ENCODE results near the gene ROBO1.
A peak's percentile ranks its signal among the peaks of the same experiment; 100 is the strongest.

The ROBO1 gene

GRCh38 chr3:79344876-79345871 lies 422.6 kb downstream of the ROBO1 start:
- no peak overlapping the region for H3K4me3 ChIP-seq (ENCODE audit: low read length)
- no peaks in the 10 kb centered on the region for H3F3A ChIP-seq (ENCODE audit: insufficient read depth, low read length)
- H3K4me2 ChIP-seq (ENCODE audit: low read depth, low read length): no peak overlapping the region
- no peak for TF ChIP-seq EZH2phosphoT487 (IDR thresholded peaks at IDR 0.05; ENCODE audit: low read length)
- TF ChIP-seq CTCF (IDR thresholded peaks at IDR 0.05; ENCODE audit: low read length): no peak
- TF ChIP-seq EZH2 (optimal IDR thresholded peaks at IDR 0.05; ENCODE audit: low read depth, low read length): no peak
- H3K36me3 ChIP-seq (replicated peaks; ENCODE audit: insufficient read depth, low read length): no peaks in the 10 kb centered on the region
- no peaks in the 10 kb centered on the region for H3K4me1 ChIP-seq (ENCODE audit: low read length)
- H3K9me2 ChIP-seq (replicated peaks; ENCODE audit: insufficient read depth, low read length): no peaks in the 10 kb centered on the region
- H3K9ac ChIP-seq (ENCODE audit: low read length): no peak overlapping the region
- H3K79me2 ChIP-seq (ENCODE audit: low read length): no peaks in the 10 kb centered on the region
- no peaks in the 10 kb centered on the region for H4K20me1 ChIP-seq (ENCODE audit: insufficient read depth, low read length)
- H2AFZ ChIP-seq (ENCODE audit: low read length): no peak overlapping the region
- H3K9me3 ChIP-seq (replicated peaks; ENCODE audit: insufficient read depth, low read length): no peaks in the 10 kb centered on the region
- DNase-seq: peak; percentile 25
- no peaks in the 10 kb centered on the region for H3K27me3 ChIP-seq (replicated peaks; ENCODE audit: insufficient read depth, low read length)
- no peak overlapping the region for H3K27ac ChIP-seq (ENCODE audit: low read length)

GRCh38 chr3:79341961-79342360 lies 425.8 kb downstream of the ROBO1 start:
- Histone ChIP-seq H3K9me3 (replicated peaks; ENCODE audit: insufficient read depth, low read length) (no peaks in the 10 kb centered on the region; the same call in 1 of the 2 replicates), H3K79me2 (ENCODE audit: low read length) (no peaks in the 10 kb centered on the region), H3K4me2 (ENCODE audit: low read depth, low read length) (no peak overlapping the region), H3K9ac (ENCODE audit: low read length) (no peak overlapping the region), H3K9me2 (replicated peaks; ENCODE audit: insufficient read depth, low read length) (no peaks in the 10 kb centered on the region), H3K27me3 (replicated peaks; ENCODE audit: insufficient read depth, low read length) (no peaks in the 10 kb centered on the region), H4K20me1 (ENCODE audit: insufficient read depth, low read length) (no peaks in the 10 kb centered on the region), H3K4me3 (ENCODE audit: low read length) (no peak overlapping the region), H3K4me1 (ENCODE audit: low read length) (no peaks in the 10 kb centered on the region), H3K27ac (ENCODE audit: low read length) (no peak overlapping the region), H3K36me3 (replicated peaks; ENCODE audit: insufficient read depth, low read length) (no peaks in the 10 kb centered on the region), H3F3A (ENCODE audit: insufficient read depth, low read length) (no peaks in the 10 kb centered on the region), H2AFZ (ENCODE audit: low read length) (no peak overlapping the region)
- TF ChIP-seq EZH2phosphoT487 (IDR thresholded peaks at IDR 0.05; ENCODE audit: low read length) (no peak), CTCF (IDR thresholded peaks at IDR 0.05; ENCODE audit: low read length) (no peak), EZH2 (optimal IDR thresholded peaks at IDR 0.05; ENCODE audit: low read depth, low read length) (no peak)
- DNase-seq: no peak

GRCh38 chr3:79339846-79340245 lies 428.0 kb downstream of the ROBO1 start:
- DNase-seq: no peak
- H3K27me3 ChIP-seq (replicated peaks; ENCODE audit: insufficient read depth, low read length): no peaks in the 10 kb centered on the region
- no peak overlapping the region for H3K9ac ChIP-seq (ENCODE audit: low read length)
- H4K20me1 ChIP-seq (ENCODE audit: insufficient read depth, low read length): no peaks in the 10 kb centered on the region
- no peak overlapping the region for H2AFZ ChIP-seq (ENCODE audit: low read length)
- no peaks in the 10 kb centered on the region for H3K9me2 ChIP-seq (replicated peaks; ENCODE audit: insufficient read depth, low read length)
- H3K79me2 ChIP-seq (ENCODE audit: low read length): no peaks in the 10 kb centered on the region
- no peaks in the 10 kb centered on the region for H3K4me1 ChIP-seq (ENCODE audit: low read length)
- no peak overlapping the region for H3K4me2 ChIP-seq (ENCODE audit: low read depth, low read length)
- no peak overlapping the region for H3K27ac ChIP-seq (ENCODE audit: low read length)
- no peaks in the 10 kb centered on the region for H3F3A ChIP-seq (ENCODE audit: insufficient read depth, low read length)
- H3K36me3 ChIP-seq (replicated peaks; ENCODE audit: insufficient read depth, low read length): no peaks in the 10 kb centered on the region
- H3K4me3 ChIP-seq (ENCODE audit: low read length): no peak overlapping the region
- no peak for TF ChIP-seq CTCF (IDR thresholded peaks at IDR 0.05; ENCODE audit: low read length)
- TF ChIP-seq EZH2 (optimal IDR thresholded peaks at IDR 0.05; ENCODE audit: low read depth, low read length): no peak
- no peak for TF ChIP-seq EZH2phosphoT487 (IDR thresholded peaks at IDR 0.05; ENCODE audit: low read length)
- H3K9me3 ChIP-seq (replicated peaks; ENCODE audit: insufficient read depth, low read length): no peaks in the 10 kb centered on the region; the same call in 1 of the 2 replicates

Data from MM.1S (cell line).